Measurements from ENCODE around the gene FBXL17. TPM values are rescaled to one million over a fixed set of nuclear protein-coding genes. Genes with fewer than 3 reads are reported as not detected.

Gene FBXL17
- total and polyA plus RNA-seq, 2 of the 4 experiments (the other 2 are of a cell fraction) = 3.9 to 8.1 TPM

DNA sequence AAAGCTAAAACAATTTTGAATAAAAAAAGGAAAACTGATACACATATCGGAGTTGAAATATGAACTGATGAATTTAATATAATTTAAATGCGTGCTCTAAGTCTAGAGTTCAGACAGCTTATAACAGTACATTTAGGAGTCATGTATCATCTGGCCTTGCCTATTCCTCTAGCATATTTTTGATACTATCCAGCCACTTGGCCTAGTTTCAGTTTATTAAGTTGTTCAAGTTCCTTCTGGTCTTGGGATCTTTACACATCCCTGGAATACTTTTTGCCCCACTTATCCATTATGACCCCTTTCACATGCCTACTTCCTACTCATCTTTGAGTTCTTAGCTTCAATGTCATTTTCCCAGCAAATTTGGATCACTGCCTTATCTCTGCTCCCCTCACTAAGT, 518.8 kb downstream of the FBXL17 start:
- H4K5ac ChIP-seq (ENCODE audit: low read depth, low read length) = no peak overlapping the region
- no peak overlapping the region for H2BK20ac ChIP-seq (ENCODE audit: low read depth, low read length)
- H3K9ac ChIP-seq (ENCODE audit: low read depth, low read length) = no peak overlapping the region
- dilution Hi-C loops (cut with HindIII; ENCODE audit: low sequenced_read_pairs, unreplicated experiment) (no loop called here), intact Hi-C loops (cut with micrococcal nuclease) (no loop called here), in situ Hi-C loops (cut with MboI; ENCODE audit: low sequenced_read_pairs) (no loop called here)
- peaks cover 2% of the 10 kb centered on the region; the same call in 1 of the 2 replicates for H3K36me3 ChIP-seq (ENCODE audit: control insufficient read depth, insufficient read depth, low read length)
- DNase-seq (no peak), ATAC-seq (ENCODE audit: low read depth) (no peak)
- no peaks in the 10 kb centered on the region for H3K79me1 ChIP-seq (ENCODE audit: low read depth in 1 of 2, low read length in 2 of 2)
- H3K18ac ChIP-seq (ENCODE audit: low read depth, low read length) = no peak overlapping the region
- no peak overlapping the region for H3K27ac ChIP-seq (ENCODE audit: insufficient read depth, low read length)
- H3K4ac ChIP-seq (ENCODE audit: low read depth, low read length) = no peak overlapping the region
- ChIA-PET CTCF (interaction anchor here (0.6 to 1.1 kb wide), 2 partner anchors 14 to 23 kb away, joined by 3 read pairs; no protein-coding TSS in a partner anchor), POLR2A (ENCODE audit: unreplicated experiment) (no interaction called here)
- H3K4me3 ChIP-seq (ENCODE audit: insufficient read depth, low read depth, low read length) = no peak overlapping the region
- H2BK5ac ChIP-seq (ENCODE audit: low read depth, low read length, poor library complexity, severe bottlenecking) = no peak overlapping the region
- H3K27me3 ChIP-seq (ENCODE audit: control insufficient read depth, insufficient read depth, low read length) = no peaks in the 10 kb centered on the region
- no peak overlapping the region for H3K23ac ChIP-seq (ENCODE audit: low read depth, low read length)
- no peak overlapping the region for H2AFZ ChIP-seq (replicated peaks; ENCODE audit: low read length, poor library complexity)
- H4K91ac ChIP-seq (ENCODE audit: insufficient read depth, low read depth, low read length) = no peak overlapping the region
- H3K14ac ChIP-seq (replicated peaks; ENCODE audit: low read depth, low read length) = no peak overlapping the region
- no peaks in the 10 kb centered on the region; the same call in 1 of the 2 replicates for H3K4me1 ChIP-seq (ENCODE audit: control insufficient read depth, insufficient read depth, low read length)
- H3K56ac ChIP-seq (ENCODE audit: extremely low read depth, insufficient read depth, low read length) = no peak overlapping the region
- no peaks in the 10 kb centered on the region for H4K20me1 ChIP-seq (ENCODE audit: insufficient read depth, low read length)
- no peak overlapping the region for H4K8ac ChIP-seq (ENCODE audit: low read depth in 2 of 2, low read length in 2 of 2)
- BruUV-seq (replicated peaks) = no TSS peak
- H2BK15ac ChIP-seq (ENCODE audit: low read depth, low read length) = no peak overlapping the region
- H3K4me2 ChIP-seq (ENCODE audit: low read depth, low read length) = no peak overlapping the region
- no peaks in the 10 kb centered on the region for H3K9me3 ChIP-seq (ENCODE audit: control insufficient read depth, insufficient read depth, low read length)
- no peaks in the 10 kb centered on the region; the same call in 1 of the 2 replicates for H3K9me1 ChIP-seq (ENCODE audit: insufficient read depth, low read length)
- no peak overlapping the region for H2BK120ac ChIP-seq (ENCODE audit: low read depth, low read length)
- no peak overlapping the region for H2AK5ac ChIP-seq (ENCODE audit: low read depth, low read length)
- no peak overlapping the region for H2AK9ac ChIP-seq (replicated peaks; ENCODE audit: low read depth, low read length, poor library complexity)
- TF ChIP-seq, protein P1, sequence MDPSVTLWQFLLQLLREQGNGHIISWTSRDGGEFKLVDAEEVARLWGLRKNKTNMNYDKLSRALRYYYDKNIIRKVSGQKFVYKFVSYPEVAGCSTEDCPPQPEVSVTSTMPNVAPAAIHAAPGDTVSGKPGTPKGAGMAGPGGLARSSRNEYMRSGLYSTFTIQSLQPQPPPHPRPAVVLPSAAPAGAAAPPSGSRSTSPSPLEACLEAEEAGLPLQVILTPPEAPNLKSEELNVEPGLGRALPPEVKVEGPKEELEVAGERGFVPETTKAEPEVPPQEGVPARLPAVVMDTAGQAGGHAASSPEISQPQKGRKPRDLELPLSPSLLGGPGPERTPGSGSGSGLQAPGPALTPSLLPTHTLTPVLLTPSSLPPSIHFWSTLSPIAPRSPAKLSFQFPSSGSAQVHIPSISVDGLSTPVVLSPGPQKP (IDR thresholded peaks at IDR 0.05; ENCODE audit: borderline replicate concordance, low read depth, low read length) = no peak
- TF ChIP-seq CHD1 (IDR thresholded peaks at IDR 0.05; ENCODE audit: low read depth, low read length) = no peak
- TF ChIP-seq MAZ (IDR thresholded peaks at IDR 0.05; ENCODE audit: borderline replicate concordance, low read depth, low read length) = no peak
- no peak for TF ChIP-seq RFX5 (IDR thresholded peaks at IDR 0.05; ENCODE audit: low read depth, low read length)
- TF ChIP-seq SMC3 (IDR thresholded peaks at IDR 0.05; ENCODE audit: low read depth, low read length) = no peak
- no peak for TF ChIP-seq CEBPB (IDR thresholded peaks at IDR 0.05; ENCODE audit: low read depth, low read length)
- TF ChIP-seq FOS (IDR thresholded peaks at IDR 0.05; ENCODE audit: low read depth, low read length) = no peak
- no peak for TF ChIP-seq BHLHE40 (IDR thresholded peaks at IDR 0.05; ENCODE audit: low read depth, low read length)
- no peak for TF ChIP-seq NFE2L2 (IDR thresholded peaks at IDR 0.05; ENCODE audit: low read depth, low read length)
- TF ChIP-seq, protein P2, sequence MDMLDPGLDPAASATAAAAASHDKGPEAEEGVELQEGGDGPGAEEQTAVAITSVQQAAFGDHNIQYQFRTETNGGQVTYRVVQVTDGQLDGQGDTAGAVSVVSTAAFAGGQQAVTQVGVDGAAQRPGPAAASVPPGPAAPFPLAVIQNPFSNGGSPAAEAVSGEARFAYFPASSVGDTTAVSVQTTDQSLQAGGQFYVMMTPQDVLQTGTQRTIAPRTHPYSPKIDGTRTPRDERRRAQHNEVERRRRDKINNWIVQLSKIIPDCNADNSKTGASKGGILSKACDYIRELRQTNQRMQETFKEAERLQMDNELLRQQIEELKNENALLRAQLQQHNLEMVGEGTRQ (IDR thresholded peaks at IDR 0.05; ENCODE audit: low read depth, low read length) = no peak
- no peak for TF ChIP-seq MXI1 (IDR thresholded peaks at IDR 0.05; ENCODE audit: borderline replicate concordance, low read depth, low read length)
- no peak for TF ChIP-seq RAD21 (IDR thresholded peaks at IDR 0.05; ENCODE audit: low read length)
- TF ChIP-seq, protein P3, sequence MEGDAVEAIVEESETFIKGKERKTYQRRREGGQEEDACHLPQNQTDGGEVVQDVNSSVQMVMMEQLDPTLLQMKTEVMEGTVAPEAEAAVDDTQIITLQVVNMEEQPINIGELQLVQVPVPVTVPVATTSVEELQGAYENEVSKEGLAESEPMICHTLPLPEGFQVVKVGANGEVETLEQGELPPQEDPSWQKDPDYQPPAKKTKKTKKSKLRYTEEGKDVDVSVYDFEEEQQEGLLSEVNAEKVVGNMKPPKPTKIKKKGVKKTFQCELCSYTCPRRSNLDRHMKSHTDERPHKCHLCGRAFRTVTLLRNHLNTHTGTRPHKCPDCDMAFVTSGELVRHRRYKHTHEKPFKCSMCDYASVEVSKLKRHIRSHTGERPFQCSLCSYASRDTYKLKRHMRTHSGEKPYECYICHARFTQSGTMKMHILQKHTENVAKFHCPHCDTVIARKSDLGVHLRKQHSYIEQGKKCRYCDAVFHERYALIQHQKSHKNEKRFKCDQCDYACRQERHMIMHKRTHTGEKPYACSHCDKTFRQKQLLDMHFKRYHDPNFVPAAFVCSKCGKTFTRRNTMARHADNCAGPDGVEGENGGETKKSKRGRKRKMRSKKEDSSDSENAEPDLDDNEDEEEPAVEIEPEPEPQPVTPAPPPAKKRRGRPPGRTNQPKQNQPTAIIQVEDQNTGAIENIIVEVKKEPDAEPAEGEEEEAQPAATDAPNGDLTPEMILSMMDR (conservative IDR thresholded peaks at IDR 0.05; ENCODE audit: low read depth, low read length) = no peak
- no CpG with 5 or more reads among the region's 2 CpGs for whole genome bisulfite sequencing, 2 experiments (ENCODE audit: extremely low coverage in 2 of 2, insufficient read length in 1 of 2)

All from IMR-90 (cell line).